Body of pancreas (tissue), 4 donors: ENCODE data around the gene TNFRSF8.

ENCODE experiments used
- CTCF ChIP-seq, 7 experiments: fragments of 450-650 bp in 4 of 7; fragments of 200-600 bp in 3 of 7; sonication (generic) in 3 of 7; IDR thresholded peaks; one replicate each; pipeline ENCODE4 v1.5.1; 2016 to 2019; ENCODE audit warnings: antibody characterized with exemption in 7 of 7
- POLR2A ChIP-seq, 3 donors: fragments of 450-650 bp; IDR thresholded peaks; one replicate each; pipeline ENCODE4 v1.6.1; 2016; ENCODE audit warnings: antibody characterized with exemption in 3 of 3, mild to moderate bottlenecking in 2 of 3

DNA sequence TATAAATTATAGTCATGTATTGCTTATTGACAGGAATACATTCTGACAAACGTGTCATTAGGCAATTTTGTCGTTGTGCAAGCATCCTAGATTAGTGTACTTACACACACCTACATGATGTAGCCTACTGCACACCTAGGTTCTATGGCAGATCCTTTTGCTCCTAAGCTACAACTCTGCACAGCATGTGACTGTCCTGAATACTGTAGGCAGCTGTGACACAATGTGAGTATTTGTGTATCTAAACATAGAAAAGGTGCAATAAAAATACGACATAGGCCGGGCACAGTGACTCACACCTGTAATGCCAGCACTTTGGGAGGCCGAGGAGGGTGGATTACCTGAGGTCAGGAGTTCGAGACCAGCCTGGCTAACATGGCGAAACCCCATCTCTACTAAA, 36.5 kb downstream of the TNFRSF8 start:
- TF ChIP-seq POLR2A (IDR thresholded peaks at IDR 0.05) (no peak), CTCF (IDR thresholded peaks at IDR 0.05) (no peak)
